Astrocyte of the spinal cord (primary cell): ENCODE results near the gene SYNGAP1.

Source experiments
- DNase-seq: peaks from one replicate; pipeline ENCODE4 v3.0.0; 2011; ENCODE audit warnings: low read depth, low spot score
- H3K4me3 ChIP-seq: 2 replicates; pipeline ENCODE4 v1.5.1; 2011; ENCODE audit warnings: low read depth, mild to moderate bottlenecking, low read length, moderate library complexity
- CTCF ChIP-seq: IDR thresholded peaks from 2 replicates; pipeline ENCODE4 v1.5.1; 2012; ENCODE audit warnings: low read depth, mild to moderate bottlenecking, low read length, inconsistent platforms
- in situ Hi-C: cut with HindIII; loops from 2 replicates; pipeline ENCODE4 v1.10.0; 2017; ENCODE audit warnings: low sequenced_read_pairs

Gene SYNGAP1

DNA sequence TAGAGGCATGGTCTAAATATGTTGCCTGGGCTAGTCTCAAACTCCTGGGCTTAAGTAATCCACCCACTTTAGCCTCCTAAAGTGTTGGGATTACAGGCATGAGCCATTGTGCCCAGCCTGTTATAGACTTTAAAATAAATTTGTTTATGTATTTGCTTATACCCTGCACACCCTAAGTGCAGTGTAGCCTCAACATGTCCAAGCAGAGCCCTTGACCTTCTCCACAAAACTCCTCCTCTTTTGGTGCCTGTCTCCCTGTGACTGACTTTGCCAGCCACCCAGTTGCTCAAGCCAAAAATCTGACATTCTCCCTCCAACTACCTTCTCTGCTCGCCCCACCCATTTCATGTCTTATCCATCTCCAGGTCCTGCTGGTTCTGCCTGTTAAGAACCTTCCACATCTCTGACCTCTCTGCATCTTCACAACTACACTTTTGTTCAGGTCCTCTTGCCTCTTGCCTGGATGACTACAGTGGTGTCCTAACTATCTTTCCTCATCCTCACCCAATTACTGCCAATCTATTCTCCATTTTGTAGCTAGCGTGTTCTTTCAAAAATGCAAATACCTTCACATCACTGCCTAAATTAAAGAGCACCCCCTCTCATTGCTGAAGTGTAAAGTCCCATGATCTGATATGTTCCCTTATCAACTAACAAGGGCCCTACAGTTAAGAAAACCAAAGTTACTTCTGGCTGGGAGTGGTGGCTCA is 39.4 kb upstream of the SYNGAP1 start:
- no peak overlapping the region for H3K4me3 ChIP-seq
- no peak for TF ChIP-seq CTCF
- no peak for DNase-seq
- in situ Hi-C loops = no loop called here

GRCh38 chr6:33383427-33384185 is 36.3 kb upstream of the SYNGAP1 start:
- in situ Hi-C loops = no loop called here
- H3K4me3 ChIP-seq = no peak overlapping the region
- DNase-seq = no peak
- no peak for TF ChIP-seq CTCF

DNA sequence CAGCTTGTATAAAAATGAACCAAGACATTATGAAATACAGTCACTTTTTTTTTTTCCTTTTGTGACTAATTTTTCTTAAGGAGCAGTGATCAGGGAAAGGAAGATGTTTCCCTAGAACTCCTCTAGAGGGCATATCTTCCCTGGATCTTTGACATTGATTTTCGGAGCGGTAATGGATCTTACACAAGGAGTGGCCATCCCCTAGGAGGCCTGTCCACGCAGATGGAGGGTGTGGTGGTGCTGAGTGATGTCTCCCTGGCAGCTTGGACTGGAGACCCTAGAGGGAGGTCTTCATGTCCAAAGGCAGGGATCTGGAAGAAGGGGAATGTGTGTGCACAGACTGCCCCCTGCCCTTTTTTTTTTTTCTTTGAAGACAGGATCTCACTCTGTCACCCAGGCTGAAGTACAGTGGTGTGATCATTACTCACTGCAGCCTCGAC is 35.3 kb upstream of the SYNGAP1 start:
- no peak overlapping the region for H3K4me3 ChIP-seq
- in situ Hi-C loops = no loop called here
- peak; percentile 57 for TF ChIP-seq CTCF
- peak; percentile 60 for DNase-seq

GRCh38 chr6:33390173-33390572 is 29.7 kb upstream of the SYNGAP1 start:
- TF ChIP-seq CTCF = no peak
- in situ Hi-C loops = no loop called here
- no peak overlapping the region for H3K4me3 ChIP-seq
- no peak for DNase-seq

DNA sequence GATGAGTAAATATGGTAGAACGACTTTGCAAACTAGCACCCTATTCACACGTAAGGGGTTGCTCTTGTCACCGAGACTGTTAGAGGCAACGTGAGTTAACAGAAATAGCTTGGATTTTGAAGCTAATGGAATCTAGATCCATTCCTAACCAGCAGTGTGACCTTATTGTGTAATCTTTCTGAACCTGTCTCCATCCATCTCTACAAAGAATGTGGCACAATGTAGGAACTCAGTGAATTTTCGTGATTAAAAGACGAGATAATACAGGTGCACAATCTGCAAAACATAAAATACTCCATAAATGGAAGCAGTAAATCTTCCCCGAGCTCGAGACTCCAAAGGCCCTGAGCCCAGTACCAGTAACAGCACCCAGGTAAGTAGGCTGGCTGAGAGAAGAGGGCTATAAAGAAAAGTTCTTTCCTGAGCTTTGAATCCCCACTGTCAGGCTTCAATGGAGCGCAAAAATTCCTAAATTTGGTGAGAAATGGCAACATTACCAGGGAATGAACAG is 29.0 kb upstream of the SYNGAP1 start:
- in situ Hi-C loops = no loop called here
- no peak for DNase-seq

More for the DNA sequence above, 29.0 kb upstream of the SYNGAP1 start:
- H3K4me3 ChIP-seq = peak overlapping the region; percentile 3
- no peak for TF ChIP-seq CTCF
